NT2/D1 (cell line): Measurements from ENCODE around the gene LAMC1.

ENCODE experiments used
- SUZ12 ChIP-seq: IDR thresholded peaks from 2 replicates; pipeline ENCODE4 v1.6.1; 2011; ENCODE audit not compliant: insufficient read length, insufficient read depth; ENCODE audit errors: extremely low read depth
- YY1 ChIP-seq: IDR thresholded peaks from 2 replicates; pipeline ENCODE4 v1.6.1; 2011; ENCODE audit not compliant: insufficient read length, insufficient read depth
- ZNF274 ChIP-seq: IDR thresholded peaks from 2 replicates; pipeline ENCODE4 v1.6.1; 2011; ENCODE audit warnings: mild to moderate bottlenecking, low read depth, low read length

GRCh38 chr1:183039330-183039729 lies 16.1 kb downstream of the LAMC1 start:
- TF ChIP-seq SUZ12 (no peak), YY1 (no peak), ZNF274 (no peak)
